Hematopoietic multipotent progenitor cell treated with erythropoietin and hydrocortisone succinate and interleukin-3 and kit ligand, for 15 days (in vitro differentiated cells): ENCODE data around the gene SLC7A7.
"Not testable (repeated sequence)": the region's sequence is repeated elsewhere in the genome, so short reads cannot be mapped to it uniquely, and the experiment has no call there.

Source experiments
- DNase-seq: peaks from one replicate; pipeline ENCODE4 v3.0.0-alpha.2; 2015; ENCODE audit warnings: low spot score

Gene SLC7A7

GRCh38 chr14:22791301-22791700 is 23.9 kb downstream of the SLC7A7 start:
- DNase-seq, result no peak

- DNase-seq, result no peak
Measured at GRCh38 chr14:22786685-22787084, 28.6 kb downstream of the SLC7A7 start.

- no peak for DNase-seq
Measured at GRCh38 chr14:22781301-22781991, 33.8 kb downstream of the SLC7A7 start.

GRCh38 chr14:22780941-22781300 is 34.3 kb downstream of the SLC7A7 start:
- no peak for DNase-seq

- DNase-seq, result no peak
Measured at GRCh38 chr14:22780105-22780679, 35.0 kb downstream of the SLC7A7 start.

- DNase-seq, result no peak
Measured at GRCh38 chr14:22778084-22778483, 37.2 kb downstream of the SLC7A7 start.

- DNase-seq, result not testable (repeated sequence)
Measured at GRCh38 chr14:22776849-22777248, 38.4 kb downstream of the SLC7A7 start.

- DNase-seq, result no peak
Measured at GRCh38 chr14:22776215-22776614, 39.0 kb downstream of the SLC7A7 start.

- DNase-seq, result no peak
Measured at GRCh38 chr14:22774011-22774706, 41.1 kb downstream of the SLC7A7 start.

GRCh38 chr14:22773162-22774010 is 41.8 kb downstream of the SLC7A7 start:
- no peak for DNase-seq

- no peak for DNase-seq
Measured at GRCh38 chr14:22772725-22773124, 42.5 kb downstream of the SLC7A7 start.

GRCh38 chr14:22770481-22771187 is 44.6 kb downstream of the SLC7A7 start:
- no peak for DNase-seq

GRCh38 chr14:22769369-22769768 is 45.9 kb downstream of the SLC7A7 start:
- no peak for DNase-seq

GRCh38 chr14:22768947-22769346 is 46.3 kb downstream of the SLC7A7 start:
- no peak for DNase-seq

GRCh38 chr14:22767323-22767589 is 48.0 kb downstream of the SLC7A7 start:
- no peak for DNase-seq

GRCh38 chr14:22766457-22767322 is 48.5 kb downstream of the SLC7A7 start, which contains the start of gene OXA1L:
OXA1L (plus strand) TSS chr14:22766688; CDS start chr14:22766702, 14 bp downstream.
- peak; percentile 98 for DNase-seq

- no peak for DNase-seq
Measured at GRCh38 chr14:22764382-22764781, 50.9 kb downstream of the SLC7A7 start.

- DNase-seq, result no peak
Measured at GRCh38 chr14:22761734-22762133, 53.5 kb downstream of the SLC7A7 start.

GRCh38 chr14:22757972-22758650 is 57.1 kb downstream of the SLC7A7 start:
- not testable (repeated sequence) for DNase-seq

- DNase-seq, result no peak
Measured at GRCh38 chr14:22753586-22753985, 61.6 kb downstream of the SLC7A7 start.
